HepG2 (cell line): Measurements from ENCODE around the gene CNBD2. TPM values are rescaled to one million over a fixed set of nuclear protein-coding genes. Genes with fewer than 3 reads are reported as not detected.

Source experiments
- ATAC-seq: fragments of 200-7000 bp; cut with Tn5 transposase; 3 replicates; pipeline ENCODE4 v1.9.1; 2020; ENCODE audit warnings: mild to moderate bottlenecking, moderate library complexity
- BruUV-seq: library from RNA; stranded (reverse); fragments of 400-500 nt; replicated peaks from 2 replicates; lab custom pipeline; 2021; lab: Mats Ljungman, UMichigan
- CTCF ChIA-PET: fragments of 300-600 bp; formaldehyde crosslinking; extraction: SDS; loops from one replicate; lab custom pipeline; 2021; ENCODE audit warnings: low total read pairs, inconsistent platforms, low intra/inter-chr PET ratio; lab: Yijun Ruan, JAX
- POLR2A ChIA-PET: fragments of 350-600 bp; sonication (Branson Sonifier 250); formaldehyde crosslinking; loops from one replicate; lab custom pipeline; 2020; ENCODE audit warnings: antibody characterized with exemption, inconsistent platforms; lab: Yijun Ruan, JAX
- DNase-seq: peaks from one replicate; pipeline ENCODE4 v3.0.0-alpha.2; 2015; ENCODE audit warnings: low spot score
- FAIRE-seq: peaks from 3 replicates; lab custom pipeline; 2011; peaks lifted over from hg19 to GRCh38; lab: Jason Lieb, UNC
- H2AFZ ChIP-seq: one replicate; pipeline ENCODE4 v1.6.1; 2011; ENCODE audit warnings: low read length, inconsistent platforms
- H3K27ac ChIP-seq: fragments of 300-600 bp; 3 replicates; pipeline ENCODE4 v1.8.0; 2011; ENCODE audit warnings: mixed run types, mild to moderate bottlenecking, mixed read lengths, low read length, inconsistent platforms; ENCODE audit not compliant: insufficient read depth; ENCODE audit errors: extremely low read length
- H3K27me3 ChIP-seq, 2 experiments: fragments of 200-600 bp in 1 of 2; 2 replicates in 1 of 2; 3 replicates in 1 of 2; pipeline versions ENCODE4 v1.6.0 to v1.8.0; 2011; ENCODE audit warnings: low read length in 2 of 2, mild to moderate bottlenecking in 2 of 2, moderate library complexity in 2 of 2, inconsistent platforms in 1 of 2; ENCODE audit not compliant: insufficient read depth in 2 of 2, control insufficient read depth in 1 of 2
- H3K36me3 ChIP-seq, 2 experiments: fragments of 200-600 bp in 1 of 2; replicated peaks in 1 of 2; 2 replicates in 1 of 2; 3 replicates in 1 of 2; pipeline versions ENCODE4 v1.5.1 to v1.8.0; 2011; ENCODE audit warnings: low read length in 2 of 2, inconsistent platforms in 1 of 2; ENCODE audit not compliant: insufficient read depth in 2 of 2, control insufficient read depth in 1 of 2
- H3K4me1 ChIP-seq: 2 replicates; pipeline ENCODE4 v1.5.1; 2012; ENCODE audit warnings: low read length, inconsistent platforms; ENCODE audit not compliant: insufficient read depth
- H3K4me2 ChIP-seq: 2 replicates; pipeline ENCODE4 v1.6.0; 2011; ENCODE audit warnings: low read depth, low read length, inconsistent platforms
- H3K4me3 ChIP-seq, 3 experiments: fragments of 200-600 bp in 1 of 3; sonication (generic), shearing (Covaris generic) in 1 of 3; replicated peaks in 1 of 3; 2 replicates each; pipeline ENCODE4 v1.5.1; 2011 to 2016; ENCODE audit warnings: low read length in 3 of 3, inconsistent platforms in 2 of 3, low read depth in 2 of 3, mild to moderate bottlenecking in 2 of 3, control low read depth in 1 of 3, mixed read lengths in 1 of 3; ENCODE audit not compliant: insufficient read depth in 1 of 3
- H3K79me2 ChIP-seq: one replicate; pipeline ENCODE4 v1.6.1; 2011; ENCODE audit warnings: low read length, inconsistent platforms; ENCODE audit not compliant: insufficient read depth
- H3K9ac ChIP-seq: 2 replicates; pipeline ENCODE4 v1.6.0; 2011; ENCODE audit warnings: mild to moderate bottlenecking, low read depth, low read length, inconsistent platforms; ENCODE audit not compliant: insufficient read depth
- H3K9me3 ChIP-seq: 2 replicates; pipeline ENCODE4 v1.5.1; 2012; ENCODE audit warnings: mild to moderate bottlenecking, low read length
- H4K20me1 ChIP-seq: 2 replicates; pipeline ENCODE4 v1.6.0; 2011; ENCODE audit warnings: inconsistent platforms, mild to moderate bottlenecking, low read length, moderate library complexity; ENCODE audit not compliant: insufficient read depth
- CENPX ChIP-seq: sonication (generic); formaldehyde crosslinking; IDR thresholded peaks from 2 replicates; pipeline ENCODE4 v1.9.0; 2021; ENCODE audit warnings: mild to moderate bottlenecking, missing genetic modification reagents, moderate library complexity
- FOXK1 ChIP-seq: sonication (generic); formaldehyde crosslinking; IDR thresholded peaks from 2 replicates; pipeline ENCODE4 v1.4.0; 2020; ENCODE audit warnings: low read depth, missing genetic modification reagents, borderline replicate concordance
- MBNL3 ChIP-seq: fragments of 250-450 bp; sonication (Bioruptor Pico); conservative IDR thresholded peaks from 2 replicates; pipeline ENCODE4 v1.8.0; 2022; ENCODE audit warnings: mild to moderate bottlenecking, inconsistent platforms
- MIXL1 ChIP-seq: IDR thresholded peaks from 2 replicates; pipeline ENCODE4 v1.6.1; 2016
- ZBTB42 ChIP-seq: sonication (generic); formaldehyde crosslinking; IDR thresholded peaks from 2 replicates; pipeline ENCODE4 v1.5.0; 2020; ENCODE audit warnings: mild to moderate bottlenecking, missing genetic modification reagents
- WGBS: methylation state at CpG from one replicate; pipeline ENCODE4 v1.1.6; 2017; ENCODE audit warnings: low lambda C conversion rate; 5-methylcytosine and 5-hydroxymethylcytosine counted together
- in situ Hi-C: cut with HindIII; loops from 2 replicates; pipeline ENCODE4 v1.10.0; 2017; ENCODE audit warnings: low pct_unique_long_range_greater_than_20kb; ENCODE audit not compliant: extremely low pct_ligation_motif_present
- intact Hi-C: fragments of 100-400 bp; cut with micrococcal nuclease; formaldehyde crosslinking; loops from one replicate; pipeline ENCODE4 v1.10.0; 2022; ENCODE audit not compliant: unreplicated experiment
- polyA plus RNA-seq, 8 experiments: library from polyadenylated mRNA; depleted of rRNA in 3 of 8; stranded (reverse) in 7 of 8; unstranded in 1 of 8; fragments of >200 nt; fragmentation: Illumina TruSeq in 4 of 8; extraction: Trizol in 4 of 8; gene quantifications; 2 replicates each; pipeline versions ENCODE4 v1.2.1 to v1.2.3, GENCODE V29; 2011 to 2016; ENCODE audit warnings: low read depth in 4 of 8, missing spikeins in 1 of 8, mixed read lengths in 1 of 8; ENCODE audit not compliant: insufficient read depth in 1 of 8
- total RNA-seq, 5 experiments: library from RNA; depleted of rRNA; stranded (reverse); fragments of >200 nt; fragmentation: Illumina TruSeq; extraction: Trizol; gene quantifications; 2 replicates each; pipeline ENCODE4 v1.2.3, GENCODE V29; 2016; ENCODE audit warnings: low read depth in 1 of 5
- TF ChIP-seq, protein P1 (sequence below): sonication (generic); formaldehyde crosslinking; IDR thresholded peaks from 2 replicates; pipeline ENCODE4 v1.4.0; 2020; ENCODE audit warnings: low read depth, mild to moderate bottlenecking, missing genetic modification reagents
- TF ChIP-seq, protein P2 (sequence below): sonication (generic); formaldehyde crosslinking; IDR thresholded peaks from 2 replicates; pipeline ENCODE4 v1.4.0; 2020; ENCODE audit warnings: missing genetic modification reagents, borderline replicate concordance

The CNBD2 gene
- total and polyA plus RNA-seq, 2 of the 13 experiments (the other 11 are each of a cell fraction or from before 2014, with no cell fraction given) = 12.4 to 22.8 TPM

DNA sequence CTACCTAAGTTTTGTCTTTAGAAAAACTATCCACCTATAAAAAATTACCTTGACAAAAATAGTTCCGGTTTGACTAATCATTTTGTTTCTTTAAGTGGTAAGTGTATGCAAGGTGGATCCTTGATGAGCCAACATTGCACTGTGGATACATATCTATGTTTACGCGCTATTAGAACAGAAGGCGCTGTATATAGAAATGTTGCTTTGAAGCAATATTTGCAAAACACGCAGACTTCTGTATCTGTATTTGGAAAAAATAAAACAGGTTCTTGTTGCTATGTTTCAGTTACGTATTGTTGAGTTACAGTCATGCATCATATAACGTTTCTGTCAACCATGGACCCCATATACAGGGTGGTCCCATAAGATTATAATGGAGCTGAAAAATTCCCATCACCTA, 18.3 kb upstream of the CNBD2 start:
- H3K9me3 ChIP-seq = no peaks in the 10 kb centered on the region
- intact Hi-C loops (no loop called here), in situ Hi-C loops (no loop called here)
- DNase-seq (no peak), ATAC-seq (no peak), FAIRE-seq (no peak)
- no TSS peak for BruUV-seq
- CTCF ChIA-PET = no interaction called here
- no peak overlapping the region for H2AFZ ChIP-seq
- no peak overlapping the region for H3K27ac ChIP-seq
- H3K4me1 ChIP-seq = peaks cover 21% of the 10 kb centered on the region
- H3K4me3 ChIP-seq = no peak overlapping the region
- H3K27me3 ChIP-seq = no peaks in the 10 kb centered on the region; a peak in 1 of 5 replicates
- TF ChIP-seq CENPX (CRISPR knock-in tag) (no peak), ZBTB42 (CRISPR knock-in tag) (no peak), FOXK1 (no peak), MIXL1 (CRISPR knock-in tag) (no peak), MBNL3 (CRISPR knock-in tag) (no peak)
- TF ChIP-seq, protein P1, sequence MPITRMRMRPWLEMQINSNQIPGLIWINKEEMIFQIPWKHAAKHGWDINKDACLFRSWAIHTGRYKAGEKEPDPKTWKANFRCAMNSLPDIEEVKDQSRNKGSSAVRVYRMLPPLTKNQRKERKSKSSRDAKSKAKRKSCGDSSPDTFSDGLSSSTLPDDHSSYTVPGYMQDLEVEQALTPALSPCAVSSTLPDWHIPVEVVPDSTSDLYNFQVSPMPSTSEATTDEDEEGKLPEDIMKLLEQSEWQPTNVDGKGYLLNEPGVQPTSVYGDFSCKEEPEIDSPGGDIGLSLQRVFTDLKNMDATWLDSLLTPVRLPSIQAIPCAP = no peak
- TF ChIP-seq, protein P2, sequence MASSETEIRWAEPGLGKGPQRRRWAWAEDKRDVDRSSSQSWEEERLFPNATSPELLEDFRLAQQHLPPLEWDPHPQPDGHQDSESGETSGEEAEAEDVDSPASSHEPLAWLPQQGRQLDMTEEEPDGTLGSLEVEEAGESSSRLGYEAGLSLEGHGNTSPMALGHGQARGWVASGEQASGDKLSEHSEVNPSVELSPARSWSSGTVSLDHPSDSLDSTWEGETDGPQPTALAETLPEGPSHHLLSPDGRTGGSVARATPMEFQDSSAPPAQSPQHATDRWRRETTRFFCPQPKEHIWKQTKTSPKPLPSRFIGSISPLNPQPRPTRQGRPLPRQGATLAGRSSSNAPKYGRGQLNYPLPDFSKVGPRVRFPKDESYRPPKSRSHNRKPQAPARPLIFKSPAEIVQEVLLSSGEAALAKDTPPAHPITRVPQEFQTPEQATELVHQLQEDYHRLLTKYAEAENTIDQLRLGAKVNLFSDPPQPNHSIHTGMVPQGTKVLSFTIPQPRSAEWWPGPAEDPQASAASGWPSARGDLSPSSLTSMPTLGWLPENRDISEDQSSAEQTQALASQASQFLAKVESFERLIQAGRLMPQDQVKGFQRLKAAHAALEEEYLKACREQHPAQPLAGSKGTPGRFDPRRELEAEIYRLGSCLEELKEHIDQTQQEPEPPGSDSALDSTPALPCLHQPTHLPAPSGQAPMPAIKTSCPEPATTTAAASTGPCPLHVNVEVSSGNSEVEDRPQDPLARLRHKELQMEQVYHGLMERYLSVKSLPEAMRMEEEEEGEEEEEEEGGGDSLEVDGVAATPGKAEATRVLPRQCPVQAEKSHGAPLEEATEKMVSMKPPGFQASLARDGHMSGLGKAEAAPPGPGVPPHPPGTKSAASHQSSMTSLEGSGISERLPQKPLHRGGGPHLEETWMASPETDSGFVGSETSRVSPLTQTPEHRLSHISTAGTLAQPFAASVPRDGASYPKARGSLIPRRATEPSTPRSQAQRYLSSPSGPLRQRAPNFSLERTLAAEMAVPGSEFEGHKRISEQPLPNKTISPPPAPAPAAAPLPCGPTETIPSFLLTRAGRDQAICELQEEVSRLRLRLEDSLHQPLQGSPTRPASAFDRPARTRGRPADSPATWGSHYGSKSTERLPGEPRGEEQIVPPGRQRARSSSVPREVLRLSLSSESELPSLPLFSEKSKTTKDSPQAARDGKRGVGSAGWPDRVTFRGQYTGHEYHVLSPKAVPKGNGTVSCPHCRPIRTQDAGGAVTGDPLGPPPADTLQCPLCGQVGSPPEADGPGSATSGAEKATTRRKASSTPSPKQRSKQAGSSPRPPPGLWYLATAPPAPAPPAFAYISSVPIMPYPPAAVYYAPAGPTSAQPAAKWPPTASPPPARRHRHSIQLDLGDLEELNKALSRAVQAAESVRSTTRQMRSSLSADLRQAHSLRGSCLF = no peak
- no peak overlapping the region for H3K9ac ChIP-seq
- POLR2A ChIA-PET = no interaction called here
- peaks cover 18% of the 10 kb centered on the region for H3K79me2 ChIP-seq
- WGBS = 97% methylated on average over 7 of the region's 7 CpGs
- no peak overlapping the region for H3K4me2 ChIP-seq
- H4K20me1 ChIP-seq = peaks cover 5% of the 10 kb centered on the region; the same call in 1 of the 2 replicates
- H3K36me3 ChIP-seq = peaks cover 8 to 12% of the 10 kb centered on the region in 2 experiments
